Neural crest cell (in vitro differentiated cells): ENCODE results near the gene APP. TPM values are rescaled to one million over a fixed set of nuclear protein-coding genes. Genes with fewer than 3 reads are reported as not detected.
A peak's percentile ranks its signal among the peaks of the same experiment; 100 is the strongest.

Source experiments
- DNase-seq: peaks from one replicate; pipeline ENCODE4 v3.0.0; 2021; ENCODE audit warnings: low read depth, mixed read lengths, low spot score
- H3K27ac Mint-ChIP-seq: one replicate; pipeline ENCODE4 v1.8.0; 2021; ENCODE audit warnings: mild to moderate bottlenecking, mixed read lengths; ENCODE audit not compliant: unreplicated experiment
- H3K27me3 Mint-ChIP-seq: 2 replicates; pipeline ENCODE4 v1.8.0; 2021; ENCODE audit warnings: low read depth, mild to moderate bottlenecking, mixed read lengths
- H3K36me3 Mint-ChIP-seq: 2 replicates; pipeline ENCODE4 v1.8.0; 2021; ENCODE audit warnings: low read depth, mild to moderate bottlenecking, mixed read lengths
- H3K4me1 Mint-ChIP-seq: 2 replicates; pipeline ENCODE4 v1.8.0; 2021; ENCODE audit warnings: mixed read lengths
- H3K4me3 Mint-ChIP-seq: one replicate; pipeline ENCODE4 v1.8.0; 2021; ENCODE audit warnings: mild to moderate bottlenecking, mixed read lengths
- H3K9me3 Mint-ChIP-seq: 2 replicates; pipeline ENCODE4 v1.8.0; 2021; ENCODE audit warnings: mixed read lengths
- total RNA-seq: library from RNA; stranded (reverse); gene quantifications from 2 replicates; pipeline ENCODE4 v1.2.1, GENCODE V29; 2021
- TF ChIP-seq, protein P1 (sequence below): fragments of 200-600 bp; sonication (generic); conservative IDR thresholded peaks from 2 replicates; pipeline ENCODE4 v1.5.0; 2021; ENCODE audit warnings: antibody characterized with exemption, mild to moderate bottlenecking

APP gene
- total RNA-seq, 1 donor from 2014 or later: 254 TPM

DNA sequence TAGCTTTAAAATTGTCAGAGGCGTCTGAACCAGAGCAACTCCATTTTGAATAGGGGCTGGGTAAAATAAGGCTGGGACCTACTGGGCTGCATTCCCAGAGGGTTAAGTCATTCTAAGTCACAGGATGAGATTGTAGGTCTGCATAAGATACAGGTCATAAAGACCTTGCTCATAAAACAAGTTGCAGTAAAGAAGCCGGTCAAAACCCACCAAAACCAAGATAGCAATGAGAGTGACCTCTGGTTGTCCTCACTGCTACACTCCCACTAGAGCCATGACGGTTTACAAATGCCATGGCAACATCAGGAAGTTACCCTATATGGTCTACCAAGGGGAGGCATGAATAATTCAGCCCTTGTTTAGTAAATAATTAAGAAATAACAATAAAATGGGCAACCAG is 292.2 kb downstream of the APP start:
- H3K27me3 Mint-ChIP-seq: no peaks in the 10 kb centered on the region

DNA sequence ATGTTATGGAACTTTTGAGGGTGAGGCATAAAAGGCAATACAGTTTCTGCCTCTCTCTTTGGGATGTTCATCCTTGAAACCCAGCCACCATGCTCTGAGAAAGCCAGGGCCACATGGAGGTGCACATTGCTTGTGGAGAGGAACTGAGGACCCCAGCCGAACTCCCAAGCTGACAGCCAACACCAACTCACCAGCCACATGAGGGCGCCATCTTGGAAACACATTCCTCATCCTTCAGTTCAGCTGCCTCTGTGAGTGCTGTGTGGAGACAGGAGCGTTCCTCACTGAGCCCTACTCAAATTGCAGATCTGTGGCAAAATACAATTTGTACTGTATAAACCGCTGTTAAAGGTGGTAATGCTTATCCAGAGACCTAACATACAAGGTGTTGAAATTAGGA is 298.3 kb downstream of the APP start:
- Mint-ChIP-seq H3K4me3 (no peak overlapping the region), H3K27ac (no peak overlapping the region), H3K4me1 (peaks cover 12% of the 10 kb centered on the region), H3K27me3 (no peaks in the 10 kb centered on the region), H3K36me3 (peaks cover 22% of the 10 kb centered on the region), H3K9me3 (peaks cover 3% of the 10 kb centered on the region)
- no peak for DNase-seq
- TF ChIP-seq, protein P1, sequence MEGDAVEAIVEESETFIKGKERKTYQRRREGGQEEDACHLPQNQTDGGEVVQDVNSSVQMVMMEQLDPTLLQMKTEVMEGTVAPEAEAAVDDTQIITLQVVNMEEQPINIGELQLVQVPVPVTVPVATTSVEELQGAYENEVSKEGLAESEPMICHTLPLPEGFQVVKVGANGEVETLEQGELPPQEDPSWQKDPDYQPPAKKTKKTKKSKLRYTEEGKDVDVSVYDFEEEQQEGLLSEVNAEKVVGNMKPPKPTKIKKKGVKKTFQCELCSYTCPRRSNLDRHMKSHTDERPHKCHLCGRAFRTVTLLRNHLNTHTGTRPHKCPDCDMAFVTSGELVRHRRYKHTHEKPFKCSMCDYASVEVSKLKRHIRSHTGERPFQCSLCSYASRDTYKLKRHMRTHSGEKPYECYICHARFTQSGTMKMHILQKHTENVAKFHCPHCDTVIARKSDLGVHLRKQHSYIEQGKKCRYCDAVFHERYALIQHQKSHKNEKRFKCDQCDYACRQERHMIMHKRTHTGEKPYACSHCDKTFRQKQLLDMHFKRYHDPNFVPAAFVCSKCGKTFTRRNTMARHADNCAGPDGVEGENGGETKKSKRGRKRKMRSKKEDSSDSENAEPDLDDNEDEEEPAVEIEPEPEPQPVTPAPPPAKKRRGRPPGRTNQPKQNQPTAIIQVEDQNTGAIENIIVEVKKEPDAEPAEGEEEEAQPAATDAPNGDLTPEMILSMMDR: no peak

More for the DNA sequence above, 292.2 kb downstream of the APP start:
- peaks cover 38% of the 10 kb centered on the region for H3K36me3 Mint-ChIP-seq
- TF ChIP-seq, protein P1: no peak
- no peak overlapping the region for H3K4me3 Mint-ChIP-seq
- H3K27ac Mint-ChIP-seq: no peak overlapping the region
- H3K9me3 Mint-ChIP-seq: no peaks in the 10 kb centered on the region
- no peaks in the 10 kb centered on the region for H3K4me1 Mint-ChIP-seq
- DNase-seq: no peak

DNA sequence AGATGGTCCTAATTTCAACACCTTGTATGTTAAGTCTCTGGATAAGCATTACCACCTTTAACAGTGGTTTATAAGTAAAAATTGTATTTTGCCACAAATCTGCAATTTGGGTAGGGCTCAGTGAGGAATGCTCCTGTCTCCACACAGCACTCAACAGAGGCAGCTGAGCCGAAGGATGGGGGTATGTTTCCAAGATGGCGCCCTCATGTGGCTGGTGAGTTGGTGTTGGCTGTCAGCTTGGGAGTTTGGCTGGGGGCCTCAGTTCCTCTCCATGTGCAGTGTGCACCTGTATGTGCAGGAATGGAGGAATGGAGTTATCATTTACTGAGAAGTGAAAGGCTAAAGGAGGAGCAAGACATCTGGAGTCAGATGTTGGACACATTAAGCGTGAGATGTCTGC is 299.0 kb downstream of the APP start:
- no peak for DNase-seq
- Mint-ChIP-seq H3K27ac (no peak overlapping the region), H3K27me3 (no peaks in the 10 kb centered on the region), H3K4me3 (no peak overlapping the region), H3K4me1 (peaks cover 15% of the 10 kb centered on the region), H3K9me3 (peaks cover 3% of the 10 kb centered on the region), H3K36me3 (peaks cover 20% of the 10 kb centered on the region)
- TF ChIP-seq, protein P1: peak; percentile 24

DNA sequence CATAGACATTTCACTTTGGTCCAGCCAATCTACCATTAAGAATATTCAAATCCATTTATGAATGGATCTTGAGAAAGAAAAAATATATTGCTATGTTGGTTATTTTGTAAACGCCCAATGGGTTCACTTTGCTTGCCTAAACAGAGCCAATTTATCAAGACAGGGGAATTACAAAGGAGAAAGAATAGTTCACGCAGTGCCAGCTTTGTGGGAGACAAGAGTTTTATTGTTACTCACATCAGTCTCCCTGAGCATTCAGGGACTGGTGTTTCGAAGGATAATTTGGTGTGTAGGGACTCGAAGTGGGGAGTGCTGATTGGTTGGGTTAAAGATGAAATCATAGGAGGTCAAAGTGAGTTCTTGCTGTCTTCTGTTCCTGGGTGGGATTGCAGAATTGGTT is 300.5 kb downstream of the APP start:
- Mint-ChIP-seq H3K4me1 (peaks cover 15% of the 10 kb centered on the region), H3K36me3 (peaks cover 15% of the 10 kb centered on the region), H3K4me3 (no peak overlapping the region), H3K27me3 (no peaks in the 10 kb centered on the region), H3K9me3 (peaks cover 3% of the 10 kb centered on the region), H3K27ac (peak overlapping the region; percentile 53)
- TF ChIP-seq, protein P1: no peak
- no peak for DNase-seq

DNA sequence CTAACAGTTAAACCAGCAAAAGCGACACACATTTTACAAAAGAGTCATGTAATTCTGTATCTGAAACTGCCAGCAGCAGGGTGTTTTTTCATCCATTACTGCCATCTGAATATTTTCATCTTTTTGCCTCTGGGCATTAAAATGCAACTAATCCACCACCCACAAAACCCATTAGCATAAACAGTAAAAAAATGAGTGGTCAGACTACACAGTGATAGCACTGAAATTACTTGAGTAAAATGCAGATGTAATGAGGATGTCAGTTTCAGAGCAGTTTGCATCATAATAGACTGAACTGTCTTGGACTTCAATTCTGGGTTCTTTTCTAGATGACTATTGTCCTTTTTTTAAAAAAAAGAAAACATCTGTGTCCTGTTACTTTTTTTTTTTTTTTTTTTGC is 303.5 kb downstream of the APP start:
- Mint-ChIP-seq H3K4me3 (no peak overlapping the region), H3K9me3 (peaks cover 3% of the 10 kb centered on the region), H3K36me3 (peaks cover 10% of the 10 kb centered on the region), H3K4me1 (peaks cover 15% of the 10 kb centered on the region), H3K27ac (no peak overlapping the region), H3K27me3 (no peaks in the 10 kb centered on the region)
- TF ChIP-seq, protein P1: no peak
- DNase-seq: no peak

DNA sequence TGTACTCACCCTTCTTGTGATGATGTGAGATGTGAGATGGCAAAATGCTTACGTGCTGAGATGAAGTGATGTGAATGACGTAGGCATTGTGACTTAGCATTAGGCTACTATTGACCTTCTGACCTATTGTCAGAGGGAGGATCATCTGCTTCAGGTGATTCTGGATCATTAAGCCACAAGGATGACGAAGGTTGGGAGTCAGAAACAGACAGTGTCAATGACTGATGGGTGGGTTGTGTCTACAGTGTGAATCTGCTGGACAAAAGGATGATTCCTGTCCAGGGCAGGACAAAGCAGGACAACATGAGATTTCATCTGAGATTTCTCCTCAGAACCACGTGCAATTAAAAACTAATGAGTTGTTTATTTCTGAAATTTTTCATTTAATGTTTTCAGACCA is 306.8 kb downstream of the APP start:
- Mint-ChIP-seq H3K36me3 (no peaks in the 10 kb centered on the region), H3K27ac (no peak overlapping the region), H3K4me1 (peaks cover 7% of the 10 kb centered on the region), H3K4me3 (no peak overlapping the region), H3K27me3 (no peaks in the 10 kb centered on the region), H3K9me3 (no peaks in the 10 kb centered on the region)
- TF ChIP-seq, protein P1: no peak
- DNase-seq: no peak
